ENCODE results near the gene MYOD1.

The MYOD1 gene

GRCh38 chr11:17735818-17736578 lies 16.6 kb downstream of the MYOD1 start:
- DNase-seq = no peak

GRCh38 chr11:17736579-17736893 lies 17.2 kb downstream of the MYOD1 start:
- no peak for DNase-seq

- no peak for DNase-seq
These were observed 17.8 kb downstream of the MYOD1 start for GRCh38 chr11:17736930-17737817.

GRCh38 chr11:17738151-17738973 lies 19.0 kb downstream of the MYOD1 start:
- DNase-seq = no peak

- no peak for DNase-seq
These were observed 20.6 kb downstream of the MYOD1 start for GRCh38 chr11:17739945-17740338.

- no peak for DNase-seq
These were observed 21.4 kb downstream of the MYOD1 start for GRCh38 chr11:17740649-17741235.

- no peak for DNase-seq
These were observed 22.1 kb downstream of the MYOD1 start for GRCh38 chr11:17741487-17741886.

GRCh38 chr11:17742019-17742418 lies 22.6 kb downstream of the MYOD1 start:
- DNase-seq = no peak

GRCh38 chr11:17743026-17743807 lies 23.8 kb downstream of the MYOD1 start:
- DNase-seq = no peak

- DNase-seq = no peak
These were observed 24.4 kb downstream of the MYOD1 start for GRCh38 chr11:17743808-17744119.

GRCh38 chr11:17744151-17744940 lies 25.0 kb downstream of the MYOD1 start:
- no peak for DNase-seq

GRCh38 chr11:17745023-17745772 lies 25.8 kb downstream of the MYOD1 start:
- DNase-seq = no peak

- no peak for DNase-seq
These were observed 26.7 kb downstream of the MYOD1 start for GRCh38 chr11:17746096-17746495.

- DNase-seq = no peak
These were observed 28.0 kb downstream of the MYOD1 start for GRCh38 chr11:17747131-17747955.

- no peak for DNase-seq
These were observed 28.7 kb downstream of the MYOD1 start for GRCh38 chr11:17748044-17748443.

- DNase-seq = no peak
These were observed 29.7 kb downstream of the MYOD1 start for GRCh38 chr11:17748761-17749721.

GRCh38 chr11:17750013-17750800 lies 30.8 kb downstream of the MYOD1 start:
- DNase-seq = no peak

- no peak for DNase-seq
These were observed 31.4 kb downstream of the MYOD1 start for GRCh38 chr11:17750801-17751165.
